ENCODE measurements around the gene LAMA3.
"Not testable (repeated sequence)": the region's sequence is repeated elsewhere in the genome, so short reads cannot be mapped to it uniquely, and the experiment has no call there.

Gene LAMA3

GRCh38 chr18:23727707-23728493 is 38.6 kb downstream of the LAMA3 start:
- no peak for DNase-seq (ENCODE audit: low read depth)

GRCh38 chr18:23730857-23731256 is 41.6 kb downstream of the LAMA3 start:
- no peak for DNase-seq (ENCODE audit: low read depth)

- no peak for DNase-seq (ENCODE audit: low read depth)
Observed at GRCh38 chr18:23731861-23732260, 42.6 kb downstream of the LAMA3 start.

GRCh38 chr18:23732439-23732838 is 43.2 kb downstream of the LAMA3 start:
- DNase-seq (ENCODE audit: low read depth): no peak

- DNase-seq (ENCODE audit: low read depth): not testable (repeated sequence)
Observed at GRCh38 chr18:23733265-23733664, 44.0 kb downstream of the LAMA3 start.

- no peak for DNase-seq (ENCODE audit: low read depth)
Observed at GRCh38 chr18:23733895-23734294, 44.6 kb downstream of the LAMA3 start.

- DNase-seq (ENCODE audit: low read depth): no peak
Observed at GRCh38 chr18:23735021-23735464, 45.8 kb downstream of the LAMA3 start.

GRCh38 chr18:23737578-23737977 is 48.3 kb downstream of the LAMA3 start:
- no peak for DNase-seq (ENCODE audit: low read depth)

- no peak for DNase-seq (ENCODE audit: low read depth)
Observed at GRCh38 chr18:23738151-23738550, 48.9 kb downstream of the LAMA3 start.

GRCh38 chr18:23738575-23738974 is 49.3 kb downstream of the LAMA3 start:
- no peak for DNase-seq (ENCODE audit: low read depth)

GRCh38 chr18:23740105-23740830 is 51.0 kb downstream of the LAMA3 start:
- DNase-seq (ENCODE audit: low read depth): no peak

- not testable (repeated sequence) for DNase-seq (ENCODE audit: low read depth)
Observed at GRCh38 chr18:23741967-23742366, 52.7 kb downstream of the LAMA3 start.

GRCh38 chr18:23743733-23744333 is 54.6 kb downstream of the LAMA3 start:
- no peak for DNase-seq (ENCODE audit: low read depth)

GRCh38 chr18:23745366-23745765 is 56.1 kb downstream of the LAMA3 start:
- DNase-seq (ENCODE audit: low read depth): no peak

GRCh38 chr18:23746851-23747250 is 57.6 kb downstream of the LAMA3 start:
- DNase-seq (ENCODE audit: low read depth): no peak

GRCh38 chr18:23752363-23752762 is 63.1 kb downstream of the LAMA3 start:
- DNase-seq (ENCODE audit: low read depth): no peak

GRCh38 chr18:23752796-23753195 is 63.5 kb downstream of the LAMA3 start:
- DNase-seq (ENCODE audit: low read depth): no peak

GRCh38 chr18:23756590-23757436 is 67.6 kb downstream of the LAMA3 start:
- no peak for DNase-seq (ENCODE audit: low read depth)

- DNase-seq (ENCODE audit: low read depth): no peak
Observed at GRCh38 chr18:23757437-23757733, 68.1 kb downstream of the LAMA3 start.

- DNase-seq (ENCODE audit: low read depth): no peak
Observed at GRCh38 chr18:23758281-23758680, 69.0 kb downstream of the LAMA3 start.

- no peak for DNase-seq (ENCODE audit: low read depth)
Observed at GRCh38 chr18:23761941-23762340, 72.7 kb downstream of the LAMA3 start.

GRCh38 chr18:23763343-23763742 is 74.1 kb downstream of the LAMA3 start:
- no peak for DNase-seq (ENCODE audit: low read depth)

Data from stimulated activated CD8-positive, alpha-beta memory T cell treated with anti-CD3 and anti-CD28 coated beads, Interleukin-12 subunit alpha, Interleukin-12 subunit beta, amount 100 ng/mL, for 4 hours (primary cell).